HG02588 (cell line): Measurements from ENCODE around the gene GRM4.

Source experiments
- ATAC-seq: cut with Tn5 transposase; IDR thresholded peaks from one replicate; pipeline ENCODE4 v1.9.1; 2021; ENCODE audit warnings: mild to moderate bottlenecking, moderate library complexity; ENCODE audit not compliant: unreplicated experiment

Gene GRM4

GRCh38 chr6:34086558-34086957 is 59.3 kb downstream of the GRM4 start:
- ATAC-seq, result no peak

- no peak for ATAC-seq
Measured at GRCh38 chr6:34085453-34086170, 60.3 kb downstream of the GRM4 start.

GRCh38 chr6:34084591-34085290 is 61.1 kb downstream of the GRM4 start:
- ATAC-seq, result no peak

GRCh38 chr6:34082864-34083626 is 62.8 kb downstream of the GRM4 start:
- no peak for ATAC-seq

- no peak for ATAC-seq
Measured at GRCh38 chr6:34082348-34082747, 63.5 kb downstream of the GRM4 start.

- ATAC-seq, result no peak
Measured at GRCh38 chr6:34080357-34080756, 65.5 kb downstream of the GRM4 start.

- no peak for ATAC-seq
Measured at GRCh38 chr6:34079899-34080298, 66.0 kb downstream of the GRM4 start.

- ATAC-seq, result no peak
Measured at GRCh38 chr6:34075906-34076305, 70.0 kb downstream of the GRM4 start.

GRCh38 chr6:34074064-34074742 is 71.7 kb downstream of the GRM4 start:
- ATAC-seq, result no peak

GRCh38 chr6:34073540-34073939 is 72.3 kb downstream of the GRM4 start:
- no peak for ATAC-seq

- no peak for ATAC-seq
Measured at GRCh38 chr6:34072727-34073126, 73.2 kb downstream of the GRM4 start.

GRCh38 chr6:34071884-34072379 is 74.0 kb downstream of the GRM4 start:
- ATAC-seq, result no peak

GRCh38 chr6:34071136-34071883 is 74.6 kb downstream of the GRM4 start:
- ATAC-seq, result no peak

- ATAC-seq, result no peak
Measured at GRCh38 chr6:34070315-34071135, 75.4 kb downstream of the GRM4 start.

- no peak for ATAC-seq
Measured at GRCh38 chr6:34068462-34069044, 77.3 kb downstream of the GRM4 start.

- ATAC-seq, result no peak
Measured at GRCh38 chr6:34067814-34068213, 78.1 kb downstream of the GRM4 start.

- ATAC-seq, result no peak
Measured at GRCh38 chr6:34066772-34067770, 78.8 kb downstream of the GRM4 start.

GRCh38 chr6:34066218-34066571 is 79.7 kb downstream of the GRM4 start:
- no peak for ATAC-seq
